OCI-LY1 (cell line): ENCODE data around the gene MAST4.

Experiments used
- H2AFZ ChIP-seq: fragments of 200-600 bp; sonication (generic), shearing (Covaris generic); 2 replicates; pipeline ENCODE4 v1.6.0; 2014; ENCODE audit warnings: antibody characterized with exemption, mild to moderate bottlenecking, low read length
- H3F3A ChIP-seq: fragments of 200-600 bp; sonication (generic), shearing (Covaris generic); 2 replicates; pipeline ENCODE4 v1.6.0; 2014; ENCODE audit warnings: mild to moderate bottlenecking, antibody characterized with exemption, low read length, moderate library complexity; ENCODE audit not compliant: insufficient read depth
- H3K27ac ChIP-seq: fragments of 200-600 bp; sonication (generic); 2 replicates; pipeline ENCODE4 v1.5.1; 2014; ENCODE audit warnings: low read length, mixed run types, mild to moderate bottlenecking, low read depth; ENCODE audit not compliant: poor library complexity, severe bottlenecking
- H3K27me3 ChIP-seq: fragments of 200-600 bp; sonication (generic); 2 replicates; pipeline ENCODE4 v1.6.0; 2014; ENCODE audit warnings: antibody characterized with exemption, mild to moderate bottlenecking, low read length, moderate library complexity; ENCODE audit not compliant: insufficient read depth
- H3K36me3 ChIP-seq: fragments of 200-600 bp; sonication (generic); 2 replicates; pipeline ENCODE4 v1.6.1; 2014; ENCODE audit warnings: mild to moderate bottlenecking, antibody characterized with exemption, low read length, moderate library complexity, mixed read lengths; ENCODE audit not compliant: insufficient read depth
- H3K4me1 ChIP-seq: fragments of 200-600 bp; sonication (generic); 2 replicates; pipeline ENCODE4 v1.5.1; 2014; ENCODE audit warnings: mild to moderate bottlenecking, low read length, moderate library complexity; ENCODE audit not compliant: insufficient read depth, severe bottlenecking
- H3K4me2 ChIP-seq: fragments of 200-600 bp; sonication (generic), shearing (Covaris generic); 2 replicates; pipeline ENCODE4 v1.6.1; 2014; ENCODE audit warnings: low read length
- H3K4me3 ChIP-seq: fragments of 200-600 bp; sonication (generic); 2 replicates; pipeline ENCODE4 v1.5.1; 2014; ENCODE audit warnings: low read length, low read depth, mild to moderate bottlenecking, mixed read lengths; ENCODE audit not compliant: poor library complexity, severe bottlenecking
- H3K79me2 ChIP-seq: fragments of 200-600 bp; shearing (Covaris generic); 2 replicates; pipeline ENCODE4 v1.6.1; 2016; ENCODE audit warnings: mixed run types, low read length, mixed read lengths; ENCODE audit not compliant: insufficient read depth
- H3K9ac ChIP-seq: fragments of 200-600 bp; sonication (generic), shearing (Covaris generic); 2 replicates; pipeline ENCODE4 v1.6.1; 2014; ENCODE audit warnings: mild to moderate bottlenecking, low read length, mixed read lengths
- H3K9me2 ChIP-seq: fragments of 200-600 bp; sonication (generic), shearing (Covaris generic); 2 replicates; pipeline ENCODE4 v1.6.1; 2014; ENCODE audit warnings: low read depth, mild to moderate bottlenecking, low read length, mixed read lengths
- H3K9me3 ChIP-seq: fragments of 200-600 bp; shearing (Covaris generic); 2 replicates; pipeline ENCODE4 v1.6.1; 2014; ENCODE audit warnings: low read length, mixed read lengths
- H4K20me1 ChIP-seq: fragments of 200-600 bp; sonication (generic), shearing (Covaris generic); 2 replicates; pipeline ENCODE4 v1.6.0; 2016; ENCODE audit warnings: mild to moderate bottlenecking, low read length; ENCODE audit not compliant: insufficient read depth
- EZH2 ChIP-seq: fragments of 200-600 bp; sonication (generic), shearing (Covaris generic); IDR thresholded peaks from 2 replicates; pipeline ENCODE4 v1.8.0; 2017; ENCODE audit warnings: borderline replicate concordance, mixed run types, mild to moderate bottlenecking, antibody characterized with exemption, low read length, moderate library complexity, mixed read lengths
- TF ChIP-seq, protein P1 (sequence below): fragments of 200-600 bp; sonication (generic), shearing (Covaris generic); IDR thresholded peaks from 2 replicates; pipeline ENCODE4 v1.5.1; 2017; ENCODE audit warnings: mild to moderate bottlenecking, antibody characterized with exemption, low read length, moderate library complexity, mixed read lengths

MAST4 gene

DNA sequence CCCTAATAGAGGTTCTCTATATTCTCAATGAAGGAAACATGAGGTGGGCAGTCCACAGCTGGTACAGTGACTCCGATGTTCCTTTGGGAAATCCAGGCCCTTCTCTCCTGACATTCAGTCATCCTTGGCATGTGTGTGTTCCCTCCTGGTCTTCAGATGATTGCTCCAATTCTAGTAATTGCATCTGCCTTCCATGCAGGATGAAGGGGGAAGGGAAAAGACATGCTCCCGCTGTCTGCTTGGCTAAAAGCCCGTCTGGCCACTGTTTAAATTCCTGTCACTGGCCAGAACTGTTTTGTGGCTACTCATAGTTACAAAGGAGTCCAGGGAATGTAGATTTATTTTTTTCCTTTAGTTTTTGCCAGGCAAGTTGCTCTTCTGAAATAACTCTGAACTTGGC, 65.0 kb downstream of the MAST4 start:
- no peaks in the 10 kb centered on the region for H3F3A ChIP-seq

DNA sequence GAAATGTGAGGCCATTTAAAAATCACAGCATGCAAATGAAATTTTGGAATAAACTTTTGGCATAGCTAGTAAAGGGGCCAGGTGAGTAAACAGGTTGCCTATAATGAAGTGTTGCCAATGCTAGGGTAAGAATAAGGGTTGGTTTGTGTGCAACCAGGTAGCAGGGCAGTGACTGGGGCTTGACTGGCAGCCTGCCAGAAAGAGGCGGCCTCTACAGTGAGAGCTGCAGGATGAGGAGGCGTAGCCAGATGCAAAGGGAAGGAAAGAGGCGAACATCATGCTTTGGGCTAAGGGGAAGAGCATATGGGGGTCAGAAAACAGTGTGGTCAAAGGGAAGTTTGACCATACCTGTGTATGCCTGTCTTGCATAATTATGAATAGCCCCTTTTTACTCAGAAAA, 70.6 kb downstream of the MAST4 start:
- Histone ChIP-seq H3K27me3 (no peaks in the 10 kb centered on the region), H3K36me3 (no peaks in the 10 kb centered on the region), H4K20me1 (no peaks in the 10 kb centered on the region), H3K27ac (no peak overlapping the region), H3K9me3 (no peaks in the 10 kb centered on the region), H3K9ac (no peak overlapping the region), H3K4me1 (no peaks in the 10 kb centered on the region), H3K79me2 (no peaks in the 10 kb centered on the region), H3K9me2 (no peaks in the 10 kb centered on the region), H3K4me2 (no peak overlapping the region), H2AFZ (no peak overlapping the region), H3K4me3 (no peak overlapping the region), H3F3A (no peaks in the 10 kb centered on the region)
- TF ChIP-seq, protein P1, sequence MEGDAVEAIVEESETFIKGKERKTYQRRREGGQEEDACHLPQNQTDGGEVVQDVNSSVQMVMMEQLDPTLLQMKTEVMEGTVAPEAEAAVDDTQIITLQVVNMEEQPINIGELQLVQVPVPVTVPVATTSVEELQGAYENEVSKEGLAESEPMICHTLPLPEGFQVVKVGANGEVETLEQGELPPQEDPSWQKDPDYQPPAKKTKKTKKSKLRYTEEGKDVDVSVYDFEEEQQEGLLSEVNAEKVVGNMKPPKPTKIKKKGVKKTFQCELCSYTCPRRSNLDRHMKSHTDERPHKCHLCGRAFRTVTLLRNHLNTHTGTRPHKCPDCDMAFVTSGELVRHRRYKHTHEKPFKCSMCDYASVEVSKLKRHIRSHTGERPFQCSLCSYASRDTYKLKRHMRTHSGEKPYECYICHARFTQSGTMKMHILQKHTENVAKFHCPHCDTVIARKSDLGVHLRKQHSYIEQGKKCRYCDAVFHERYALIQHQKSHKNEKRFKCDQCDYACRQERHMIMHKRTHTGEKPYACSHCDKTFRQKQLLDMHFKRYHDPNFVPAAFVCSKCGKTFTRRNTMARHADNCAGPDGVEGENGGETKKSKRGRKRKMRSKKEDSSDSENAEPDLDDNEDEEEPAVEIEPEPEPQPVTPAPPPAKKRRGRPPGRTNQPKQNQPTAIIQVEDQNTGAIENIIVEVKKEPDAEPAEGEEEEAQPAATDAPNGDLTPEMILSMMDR = no peak
- no peak for TF ChIP-seq EZH2

More for the DNA sequence above, 65.0 kb downstream of the MAST4 start:
- no peak overlapping the region for H3K27ac ChIP-seq
- H3K4me1 ChIP-seq = no peaks in the 10 kb centered on the region
- no peak overlapping the region for H2AFZ ChIP-seq
- no peaks in the 10 kb centered on the region for H3K79me2 ChIP-seq
- H3K9ac ChIP-seq = no peak overlapping the region
- no peaks in the 10 kb centered on the region for H3K27me3 ChIP-seq
- H3K9me2 ChIP-seq = no peaks in the 10 kb centered on the region
- TF ChIP-seq, protein P1 = no peak
- no peak for TF ChIP-seq EZH2
- no peak overlapping the region for H3K4me2 ChIP-seq
- no peak overlapping the region for H3K4me3 ChIP-seq
- H3K9me3 ChIP-seq = no peaks in the 10 kb centered on the region
- H3K36me3 ChIP-seq = no peaks in the 10 kb centered on the region
- no peaks in the 10 kb centered on the region for H4K20me1 ChIP-seq

DNA sequence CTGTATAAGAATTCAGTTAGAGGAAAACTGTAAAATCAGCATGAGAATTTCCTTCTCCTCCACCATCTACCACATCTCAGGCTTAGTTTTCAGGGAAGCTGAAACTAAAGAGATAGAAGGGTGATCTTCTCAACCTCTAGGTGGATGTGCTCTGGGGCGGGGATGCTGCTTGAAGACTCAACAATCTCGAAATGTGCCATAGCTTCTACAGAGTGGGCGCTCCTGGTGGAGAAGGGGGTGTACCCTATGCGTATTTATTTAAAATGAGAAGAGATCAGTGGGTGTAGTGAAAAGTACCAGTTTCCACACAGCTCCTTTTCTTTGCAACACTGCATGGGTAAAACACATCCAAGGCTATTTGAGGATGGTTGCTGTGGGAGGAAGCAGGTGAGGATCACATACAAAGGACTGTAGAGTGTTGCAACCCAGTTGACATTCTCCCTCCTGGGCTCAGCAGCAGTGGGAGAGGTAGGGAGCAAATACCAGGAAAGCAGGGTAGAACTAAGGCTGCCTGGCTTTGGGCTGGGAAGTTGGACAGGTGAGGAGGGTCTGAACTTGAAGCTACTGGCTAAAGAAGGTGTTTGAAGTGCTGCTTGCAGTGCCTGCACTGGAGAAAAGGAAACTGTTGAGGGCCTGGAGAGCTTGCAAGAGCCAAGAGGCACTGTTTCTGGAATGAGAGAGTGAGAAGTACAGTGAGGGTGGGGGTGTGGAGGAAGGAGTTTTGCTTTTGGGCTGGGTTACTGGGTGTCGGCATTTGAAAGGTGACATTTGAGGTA, 73.1 kb downstream of the MAST4 start:
- TF ChIP-seq, protein P1 = no peak
- TF ChIP-seq EZH2 = no peak
- H2AFZ ChIP-seq = no peak overlapping the region
- H3K9me3 ChIP-seq = no peaks in the 10 kb centered on the region
- no peaks in the 10 kb centered on the region for H3K79me2 ChIP-seq
- no peaks in the 10 kb centered on the region for H3K27me3 ChIP-seq
- no peaks in the 10 kb centered on the region for H3K9me2 ChIP-seq
- H3K4me3 ChIP-seq = no peak overlapping the region
- no peaks in the 10 kb centered on the region for H3F3A ChIP-seq
- H4K20me1 ChIP-seq = no peaks in the 10 kb centered on the region
- no peaks in the 10 kb centered on the region for H3K4me1 ChIP-seq
- H3K27ac ChIP-seq = no peak overlapping the region
- H3K4me2 ChIP-seq = no peak overlapping the region
- H3K36me3 ChIP-seq = no peaks in the 10 kb centered on the region
- H3K9ac ChIP-seq = no peak overlapping the region
